CD4-positive, alpha-beta T cell treated with Interleukin-17A for 1 hour (primary cell): ENCODE measurements around the gene PSTPIP1.
A peak's percentile ranks its signal among the peaks of the same experiment; 100 is the strongest.
"Not testable (repeated sequence)": the region's sequence is repeated elsewhere in the genome, so short reads cannot be mapped to it uniquely, and the experiment has no call there.

Source experiments
- DNase-seq: peaks from one replicate; pipeline ENCODE4 v3.0.0-alpha.2; 2020

Gene PSTPIP1

GRCh38 chr15:76994971-76995945 is at the start of gene PSTPIP1:
Gene PSTPIP1, plus strand, starts transcription at chr15:76995126. Its CDS starts 448 bp downstream, at chr15:76995574.
- DNase-seq, result peak; percentile 68

DNA sequence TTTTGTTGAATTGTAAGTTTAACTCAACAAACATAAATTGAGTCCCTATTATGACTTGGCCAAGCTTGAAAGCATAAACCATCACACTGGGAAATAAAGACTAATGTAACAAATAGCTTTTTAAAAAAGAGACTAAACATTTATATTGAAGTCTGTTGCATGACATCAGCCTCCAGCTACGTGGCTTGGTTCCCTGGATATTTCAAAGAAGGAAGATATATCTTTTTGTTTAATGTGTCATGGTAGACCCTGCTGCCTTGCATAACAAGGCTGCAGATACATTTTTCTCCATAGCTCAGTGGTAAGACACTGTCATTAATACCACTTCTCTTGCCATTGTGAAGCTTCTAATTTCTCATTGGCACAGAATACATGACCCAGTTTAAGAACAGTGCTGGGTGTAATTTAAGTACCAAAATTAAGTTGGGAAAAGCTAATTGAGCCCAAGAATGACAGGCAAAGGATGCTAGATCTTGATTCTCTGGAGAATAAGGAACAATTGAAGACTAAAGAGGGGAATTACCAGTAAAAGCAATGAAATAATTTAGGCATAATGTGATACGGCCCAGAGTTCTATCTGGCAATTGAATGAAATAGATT is 49.3 kb upstream of the PSTPIP1 start:
- no peak for DNase-seq

DNA sequence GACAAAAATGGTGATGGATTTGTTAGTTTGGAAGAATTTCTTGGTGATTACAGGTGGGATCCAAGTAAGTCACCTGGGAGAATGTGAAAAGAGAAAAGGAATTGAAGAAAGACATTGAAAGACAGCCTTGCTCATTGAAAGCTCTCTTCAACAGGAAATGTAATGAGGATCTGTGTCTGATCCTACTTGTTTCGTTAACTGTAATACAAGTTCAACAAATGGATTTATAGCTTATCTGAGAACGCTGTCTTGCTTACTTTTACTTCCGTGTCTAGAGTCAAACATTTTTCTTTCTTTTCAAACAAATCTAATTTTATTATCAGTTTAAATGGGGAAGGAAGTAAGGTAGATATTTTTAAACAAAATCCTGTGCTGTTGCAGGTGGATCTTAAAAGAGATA is 47.5 kb upstream of the PSTPIP1 start:
- DNase-seq, result no peak

DNA sequence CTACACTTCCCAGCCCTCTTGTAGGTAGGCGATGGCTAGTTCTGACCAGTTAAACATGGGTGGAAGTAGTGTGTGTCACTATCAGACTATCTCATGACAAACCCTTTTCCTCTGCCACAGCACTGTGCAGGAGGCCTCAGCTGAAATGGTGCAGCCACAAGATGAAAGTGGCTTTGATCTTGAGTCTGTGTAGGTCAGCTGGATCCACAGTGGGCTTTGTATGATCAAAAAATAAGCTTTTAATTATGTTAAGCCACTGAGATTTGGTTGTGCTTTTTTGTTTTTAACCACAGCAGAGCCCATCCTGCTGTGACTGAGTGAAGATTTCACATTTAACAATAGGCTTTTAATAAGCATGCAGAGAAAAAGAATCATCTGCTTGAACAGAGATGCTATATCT is 43.7 kb upstream of the PSTPIP1 start:
- no peak for DNase-seq

DNA sequence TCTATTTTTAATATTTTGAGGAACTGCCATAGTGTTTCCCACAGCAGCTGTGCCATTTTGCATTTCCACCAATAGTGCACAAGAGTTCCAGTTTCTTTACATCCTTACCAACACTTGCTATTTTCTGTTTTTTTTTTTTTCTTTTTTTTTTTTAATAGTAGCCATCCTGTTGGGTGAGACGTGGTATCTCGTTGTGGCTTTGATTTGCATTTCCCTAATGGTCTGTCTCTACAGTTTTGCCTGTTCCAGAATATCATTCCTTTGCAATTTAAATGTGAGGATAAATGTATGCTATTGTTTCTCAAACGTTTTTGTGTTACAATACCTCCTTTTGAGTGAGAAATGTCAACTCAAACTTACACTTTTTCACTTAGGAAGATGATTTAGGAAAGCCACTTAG is 41.0 kb upstream of the PSTPIP1 start:
- DNase-seq, result no peak

DNA sequence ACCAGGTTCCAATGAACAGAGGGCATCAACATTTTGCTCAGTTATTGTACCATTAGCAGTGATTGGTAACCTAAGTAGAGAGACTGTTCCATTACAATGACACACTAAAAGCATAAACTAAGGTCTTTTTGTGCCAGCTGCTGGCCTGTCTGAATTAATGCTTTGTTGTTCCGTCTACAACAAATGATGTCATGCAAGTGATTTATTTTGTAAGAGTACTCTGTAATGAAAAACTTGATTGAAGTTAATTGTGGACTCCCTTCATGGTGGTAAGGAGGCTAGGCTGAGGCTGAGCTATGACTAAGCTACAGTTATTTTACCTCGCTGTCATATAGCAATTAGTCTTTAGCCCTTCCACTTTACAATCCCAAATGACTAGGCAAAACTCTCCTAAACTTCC is 40.2 kb upstream of the PSTPIP1 start:
- DNase-seq, result no peak

DNA sequence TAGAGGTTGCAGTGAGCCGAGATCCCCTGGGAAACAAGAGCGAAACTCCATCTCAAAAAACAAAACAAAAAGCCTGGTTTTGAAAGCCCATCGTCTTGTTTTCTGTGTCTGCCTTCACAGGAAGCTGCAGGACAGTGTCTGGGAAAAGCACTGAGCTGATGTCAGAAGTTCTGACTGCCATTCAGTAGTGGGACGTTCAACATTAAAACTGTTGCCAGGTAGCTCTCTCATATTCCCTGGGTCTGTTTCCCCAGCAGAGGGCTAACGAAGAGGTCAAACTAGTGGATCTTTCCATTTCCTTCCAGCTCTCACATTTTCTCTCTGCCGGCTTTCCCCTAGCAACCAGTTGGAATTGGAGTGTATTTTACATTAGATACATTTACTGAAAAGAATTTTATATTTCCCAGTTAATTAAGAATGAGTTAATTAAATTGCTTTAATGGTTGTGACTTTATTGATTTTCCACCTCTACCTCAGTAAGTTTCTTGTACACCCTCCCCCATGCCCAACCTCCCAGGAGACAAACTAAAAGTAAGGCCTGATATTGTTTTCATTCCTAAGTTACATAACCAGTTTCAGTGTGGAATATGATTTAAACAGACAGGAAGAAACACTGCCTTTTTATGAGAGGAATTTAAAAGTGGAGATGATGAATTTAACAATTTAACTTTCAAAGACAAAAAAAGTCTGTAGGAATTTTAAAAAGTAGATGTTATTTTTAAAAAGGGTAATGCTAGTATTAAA is 33.5 kb upstream of the PSTPIP1 start:
- DNase-seq, result no peak

- no peak for DNase-seq
These were observed 32.5 kb upstream of the PSTPIP1 start for GRCh38 chr15:76962337-76963013.

GRCh38 chr15:76963596-76963995 is 31.3 kb upstream of the PSTPIP1 start:
- no peak for DNase-seq

- no peak for DNase-seq
These were observed 30.8 kb upstream of the PSTPIP1 start for GRCh38 chr15:76964157-76964556.

DNA sequence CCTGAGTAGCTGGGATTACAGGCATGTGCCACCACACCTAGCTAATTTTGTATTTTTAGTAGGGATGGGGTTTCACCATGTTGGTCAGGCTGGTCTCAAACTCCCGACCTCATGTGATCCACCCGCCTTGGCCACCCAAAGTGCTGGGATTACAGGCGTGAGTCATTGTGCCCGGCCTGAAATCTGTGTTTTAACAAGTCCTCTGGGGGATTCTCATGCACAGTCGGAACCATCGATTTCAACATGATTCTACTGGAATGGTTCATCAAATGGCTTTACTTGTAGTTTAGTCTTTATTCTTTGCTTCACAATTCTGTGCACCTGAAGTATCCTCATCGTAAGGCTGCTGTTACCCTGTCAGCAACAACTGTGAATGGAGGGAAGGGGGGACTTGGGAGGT is 28.9 kb upstream of the PSTPIP1 start:
- not testable (repeated sequence) for DNase-seq

GRCh38 chr15:76967067-76967466 is 27.9 kb upstream of the PSTPIP1 start:
- DNase-seq, result no peak

DNA sequence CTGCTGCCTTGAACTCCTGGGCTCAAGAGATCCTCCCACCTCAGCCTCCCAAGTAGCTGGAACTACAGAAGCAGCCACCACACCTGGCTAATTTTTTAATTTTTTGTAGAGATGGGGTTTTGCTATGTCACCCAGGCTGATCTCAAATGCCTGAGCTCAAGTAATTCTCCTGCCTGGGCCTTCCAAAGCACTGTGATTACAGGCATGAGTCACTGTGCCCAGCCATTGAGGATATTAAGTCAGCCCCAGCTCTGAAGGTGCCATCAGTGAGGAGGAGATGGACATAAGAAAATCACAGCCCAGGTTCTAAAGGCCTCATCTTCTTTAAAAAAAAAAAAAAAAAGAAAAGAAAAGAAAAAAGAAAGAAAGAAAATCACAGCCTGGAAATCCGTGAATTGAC is 26.6 kb upstream of the PSTPIP1 start:
- no peak for DNase-seq

GRCh38 chr15:76972389-76973361 is 22.3 kb upstream of the PSTPIP1 start:
- DNase-seq, result no peak

GRCh38 chr15:76973362-76973743 is 21.6 kb upstream of the PSTPIP1 start:
- peak; percentile 74 for DNase-seq

DNA sequence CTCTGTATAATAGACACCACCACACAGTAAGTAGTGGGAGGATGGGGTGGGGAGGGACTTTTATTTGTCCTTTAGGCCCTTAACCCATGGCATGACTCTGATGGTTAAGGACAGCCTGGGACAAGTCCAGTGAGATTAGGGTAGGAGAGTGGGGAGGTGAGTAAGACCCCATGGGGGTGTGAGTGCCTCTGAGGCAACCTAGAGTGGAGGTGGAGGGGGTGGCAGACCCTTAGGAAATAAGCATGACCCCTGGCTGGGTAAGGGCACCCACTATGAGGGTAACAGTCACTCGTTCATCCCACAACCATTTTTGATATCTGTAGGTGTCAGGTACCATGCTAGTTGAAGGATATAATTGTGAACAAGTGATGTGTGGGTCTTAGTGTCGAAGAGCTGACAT is 21.0 kb upstream of the PSTPIP1 start:
- DNase-seq, result no peak

DNA sequence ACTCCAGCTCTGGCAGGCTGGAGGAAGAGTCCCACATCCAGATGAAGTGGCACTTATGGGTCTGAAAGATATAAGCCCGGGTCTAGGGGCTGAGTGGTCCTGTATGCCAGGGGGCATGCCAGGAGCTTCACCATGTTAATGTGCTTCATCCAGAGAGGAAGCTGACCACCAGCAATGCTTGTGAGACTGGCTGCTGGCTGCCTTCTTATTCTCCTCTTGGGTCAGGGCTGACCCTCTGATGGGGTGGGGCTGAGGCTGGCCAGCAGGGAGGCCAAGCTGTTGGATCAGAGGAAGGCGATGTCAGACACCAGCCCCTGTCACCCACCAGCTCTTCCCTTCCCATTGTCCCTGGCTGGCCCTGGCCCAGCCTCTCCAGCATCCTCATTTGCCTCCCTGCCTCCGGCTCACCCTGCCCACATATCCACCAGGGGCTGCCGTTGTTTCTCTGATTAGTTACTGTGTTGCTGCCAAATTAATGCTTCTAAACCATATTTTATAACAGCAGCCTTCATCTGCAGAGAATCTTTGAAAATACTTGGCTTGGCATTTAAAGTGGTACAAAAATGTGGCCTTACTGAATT is 20.4 kb upstream of the PSTPIP1 start:
- no peak for DNase-seq

DNA sequence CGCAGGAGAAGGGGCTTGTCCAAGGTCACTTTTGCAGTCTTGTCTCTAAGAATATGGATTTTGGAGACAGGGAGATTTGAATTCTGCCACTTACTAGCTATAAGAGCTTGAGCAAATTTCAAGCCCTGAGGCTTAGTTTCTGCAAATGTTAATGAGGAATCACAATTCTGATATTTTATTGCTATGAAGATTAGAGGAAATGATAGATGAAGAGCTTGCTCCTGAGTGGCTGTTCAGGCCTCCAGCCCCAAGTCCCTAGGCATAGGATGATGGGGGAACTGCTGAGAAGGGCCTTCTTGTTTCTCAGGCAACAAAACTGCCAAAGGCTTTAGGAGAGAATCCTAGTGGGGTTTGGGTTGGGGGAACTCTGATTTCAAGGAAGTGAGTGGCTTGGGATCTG is 18.8 kb upstream of the PSTPIP1 start:
- no peak for DNase-seq

- no peak for DNase-seq
These were observed 18.2 kb upstream of the PSTPIP1 start for GRCh38 chr15:76976572-76977270.

- DNase-seq, result no peak
These were observed 16.2 kb upstream of the PSTPIP1 start for GRCh38 chr15:76978522-76979330.
